Measurements from ENCODE around the gene SMARCAL1.
"Not testable (repeated sequence)": the region's sequence is repeated elsewhere in the genome, so short reads cannot be mapped to it uniquely, and the experiment has no call there.

Gene SMARCAL1

DNA sequence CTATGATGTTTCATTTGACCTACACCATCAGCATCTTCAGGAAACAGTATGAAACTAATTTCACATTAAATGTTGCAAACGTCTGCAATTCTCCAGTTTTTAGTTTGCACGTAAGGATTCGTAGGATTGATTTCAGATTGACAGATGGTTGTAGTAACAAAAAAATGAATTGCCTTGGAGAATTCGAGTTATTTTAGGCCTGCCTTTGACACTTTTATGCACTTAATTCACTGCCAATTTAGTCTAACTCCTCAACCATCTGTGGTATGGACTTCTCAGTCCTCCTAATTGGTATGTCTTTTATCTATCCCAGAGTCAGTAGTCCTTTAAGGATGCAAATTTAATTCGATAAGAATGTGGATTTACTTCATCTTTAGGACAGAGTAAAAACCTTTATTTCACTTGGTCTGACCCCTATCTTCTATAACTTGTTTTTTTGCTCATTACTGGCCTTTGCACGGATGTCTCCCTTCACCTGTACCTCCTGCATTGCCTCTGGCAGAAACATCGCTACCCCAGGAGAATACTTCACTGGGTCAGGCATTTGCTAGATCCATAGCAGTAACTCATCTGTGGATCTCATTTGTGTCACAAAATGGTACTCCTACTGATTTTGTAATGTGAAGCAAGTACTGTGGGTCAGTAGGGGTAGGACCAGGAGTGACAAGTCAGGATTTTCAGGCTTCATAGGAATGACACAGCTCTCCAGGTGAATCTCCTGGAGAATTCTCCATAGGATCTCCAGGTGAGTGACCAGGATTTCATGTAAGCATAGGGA is 90.3 kb downstream of the SMARCAL1 start:
- no peak for DNase-seq (ENCODE audit: low spot score)

DNA sequence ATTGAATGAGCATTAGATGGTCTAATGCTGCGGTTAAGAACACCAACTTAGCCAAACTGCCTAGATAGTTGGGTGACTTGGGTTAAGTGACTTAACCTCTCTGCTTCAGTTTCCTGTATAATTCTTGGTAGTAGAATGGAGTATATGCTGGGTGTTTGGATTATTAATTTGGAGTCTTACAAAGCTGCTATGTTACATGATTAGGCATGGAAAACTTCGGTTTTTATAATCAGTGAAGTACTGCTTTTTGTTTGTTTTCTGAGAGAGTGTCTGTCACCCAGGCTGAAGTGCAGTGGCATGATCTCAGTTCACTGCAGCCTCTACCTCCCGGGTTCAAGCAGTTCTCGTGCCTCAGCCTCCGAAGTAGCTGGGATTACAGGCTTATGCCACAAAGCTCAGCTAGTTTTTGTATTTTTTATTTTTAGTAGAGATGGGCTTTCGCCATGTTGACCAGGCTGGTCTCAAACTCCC is 90.9 kb downstream of the SMARCAL1 start:
- DNase-seq (ENCODE audit: low spot score) = no peak

DNA sequence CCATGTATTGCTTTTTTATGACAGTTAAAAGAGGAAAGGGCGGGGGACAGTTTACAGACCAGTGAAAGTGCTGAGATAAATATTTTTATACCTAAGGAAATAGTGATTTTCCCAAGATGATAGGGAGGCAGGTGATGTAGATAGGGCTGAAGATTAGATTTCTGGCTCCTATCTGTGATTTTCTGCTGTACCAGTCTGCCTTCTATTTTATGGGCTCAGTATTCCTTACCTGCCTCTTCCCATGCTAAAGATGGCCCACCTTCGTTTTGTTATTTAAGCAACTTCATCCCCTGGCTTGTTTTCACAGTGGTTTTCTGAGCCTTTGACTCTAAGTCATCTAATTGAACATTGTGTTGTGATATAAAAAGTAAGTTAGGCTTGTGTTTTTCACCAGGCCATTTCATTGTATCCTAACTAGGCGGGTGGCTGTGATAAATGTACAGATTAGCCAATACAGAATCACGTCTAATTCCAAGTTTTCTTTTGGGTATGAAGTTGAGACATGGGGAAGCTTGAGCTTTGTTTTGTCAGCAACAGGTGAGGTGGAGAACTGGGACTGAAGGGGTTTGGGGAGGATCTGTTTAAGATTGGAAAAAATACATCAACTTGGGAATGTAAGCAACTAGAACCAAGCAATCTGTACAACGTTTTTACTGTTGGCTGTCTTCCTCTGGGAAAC is 91.6 kb downstream of the SMARCAL1 start:
- DNase-seq (ENCODE audit: low spot score) = no peak

DNA sequence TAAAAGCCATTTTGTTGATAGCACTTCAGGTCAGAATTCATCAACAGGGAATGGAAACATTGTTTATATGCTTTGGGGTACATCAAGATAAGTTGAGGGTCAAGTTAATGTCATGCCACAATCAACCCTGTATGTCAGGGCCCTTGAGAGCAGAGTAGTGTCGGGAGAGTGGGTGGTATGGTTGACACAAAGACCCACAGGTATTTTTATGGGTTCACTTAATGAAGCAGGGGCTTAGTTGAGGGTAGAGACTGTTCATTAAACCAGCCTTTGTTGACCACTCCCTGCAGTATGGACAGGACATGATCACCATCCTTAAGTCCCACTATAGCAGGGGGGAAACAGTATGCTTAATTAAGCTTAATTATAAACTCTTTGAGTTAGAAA is 92.1 kb downstream of the SMARCAL1 start:
- no peak for DNase-seq (ENCODE audit: low spot score)

DNA sequence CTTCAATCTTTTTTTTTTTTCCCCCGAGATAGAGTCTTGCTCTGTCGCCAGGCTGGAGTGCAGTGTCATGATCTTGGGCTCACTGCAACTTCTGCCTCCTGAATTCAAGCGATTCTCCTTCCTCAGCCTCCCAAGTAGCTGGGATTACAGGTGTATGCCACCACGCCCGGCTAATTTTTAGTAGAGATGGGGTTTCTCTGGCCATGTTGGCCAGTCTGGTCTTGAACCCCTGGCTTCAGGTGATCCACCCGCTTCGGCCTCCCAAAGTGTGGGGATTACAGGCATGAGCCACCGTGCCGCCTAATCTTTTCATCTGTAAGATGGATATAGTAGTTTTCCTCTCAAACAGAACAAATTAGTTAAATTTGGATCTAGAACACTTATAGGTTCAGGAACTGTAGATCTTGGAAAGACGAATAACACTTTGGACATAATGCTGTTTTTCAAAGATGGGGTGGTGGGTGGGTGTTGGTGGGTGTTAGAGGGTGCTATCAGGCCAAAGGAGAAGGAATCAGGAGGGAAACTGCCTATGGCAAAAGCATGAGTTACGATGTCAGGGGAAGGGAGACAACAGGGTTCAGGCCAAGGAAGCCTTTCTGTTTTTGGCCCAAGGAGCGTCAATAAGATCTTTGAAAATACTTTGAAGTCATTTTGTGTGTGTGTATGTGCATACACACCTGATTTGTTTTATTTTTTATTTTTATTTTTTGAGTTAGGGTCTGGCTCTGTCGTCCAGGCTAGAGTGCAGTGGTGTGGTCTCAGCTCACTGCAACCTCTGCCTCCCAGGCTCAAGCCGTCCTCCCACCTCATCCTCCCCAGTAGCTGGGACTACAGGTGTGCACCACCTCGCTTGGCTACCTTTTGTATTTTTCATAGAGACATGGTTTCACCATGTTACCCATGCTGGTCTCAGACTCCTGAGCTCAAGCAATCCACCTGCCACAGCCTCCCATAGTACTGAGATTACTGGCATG is 93.1 kb downstream of the SMARCAL1 start:
- no peak for DNase-seq (ENCODE audit: low spot score)

DNA sequence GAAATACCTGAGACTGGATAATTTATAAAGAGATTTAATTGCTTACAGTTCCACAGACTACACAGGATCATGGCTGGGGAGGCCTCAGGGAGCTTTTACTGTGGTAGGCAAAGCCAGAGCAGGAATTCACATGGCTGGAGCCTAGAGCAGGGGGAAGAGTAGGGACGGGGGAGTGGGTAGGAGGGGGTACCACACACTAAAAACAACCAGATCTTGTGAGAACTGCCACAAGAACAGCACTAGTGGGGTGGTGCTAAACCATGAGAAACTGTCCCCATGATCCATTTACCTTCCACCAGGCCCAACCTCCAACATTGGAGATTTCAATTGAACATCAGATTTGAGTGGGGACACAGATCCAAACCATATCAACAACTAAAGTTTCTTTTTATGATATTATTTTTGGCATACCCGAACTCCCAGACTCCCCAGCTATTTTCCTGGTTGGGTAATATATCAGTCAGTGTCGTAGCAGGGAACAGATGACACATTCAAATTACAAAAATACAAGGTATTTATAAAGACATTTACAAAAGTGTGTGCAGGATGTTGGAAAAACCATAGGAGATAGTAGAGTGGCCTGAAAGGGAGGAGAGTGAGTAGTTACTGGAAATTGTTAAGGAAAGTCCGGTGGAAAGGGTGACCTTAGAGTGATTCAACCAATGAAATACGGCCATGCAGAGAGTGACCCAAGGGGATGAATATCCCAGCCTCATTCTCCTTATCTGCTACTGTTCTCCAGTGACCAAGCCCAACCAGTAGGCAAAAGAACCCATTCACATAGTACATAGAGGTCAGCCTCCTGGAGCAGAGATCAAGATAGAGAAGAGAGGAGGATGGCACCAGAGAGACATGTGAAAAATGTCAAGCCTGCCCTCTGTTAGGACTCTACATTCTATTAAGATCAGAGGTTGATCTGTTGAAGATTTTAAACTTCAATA is 95.2 kb downstream of the SMARCAL1 start:
- DNase-seq (ENCODE audit: low spot score) = no peak

DNA sequence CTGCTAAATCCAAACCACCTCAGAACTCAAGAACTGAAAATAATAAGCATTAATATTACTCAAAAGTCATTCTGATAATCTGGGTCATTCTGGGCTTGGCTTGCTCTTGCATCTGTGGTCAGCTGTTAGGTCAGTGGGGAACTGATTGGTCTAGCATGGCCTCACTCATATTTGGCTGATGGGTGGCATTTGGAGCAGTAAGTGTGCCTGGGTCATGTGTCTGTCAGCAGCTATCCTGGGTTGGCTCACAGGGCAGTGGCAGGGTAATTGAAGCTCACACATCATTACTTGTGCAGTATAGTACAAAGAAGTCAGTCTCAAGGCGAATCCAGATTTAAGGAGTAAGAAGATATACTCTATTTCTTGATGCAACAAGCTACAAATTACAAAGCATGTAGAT is 95.9 kb downstream of the SMARCAL1 start:
- DNase-seq (ENCODE audit: low spot score) = no peak

DNA sequence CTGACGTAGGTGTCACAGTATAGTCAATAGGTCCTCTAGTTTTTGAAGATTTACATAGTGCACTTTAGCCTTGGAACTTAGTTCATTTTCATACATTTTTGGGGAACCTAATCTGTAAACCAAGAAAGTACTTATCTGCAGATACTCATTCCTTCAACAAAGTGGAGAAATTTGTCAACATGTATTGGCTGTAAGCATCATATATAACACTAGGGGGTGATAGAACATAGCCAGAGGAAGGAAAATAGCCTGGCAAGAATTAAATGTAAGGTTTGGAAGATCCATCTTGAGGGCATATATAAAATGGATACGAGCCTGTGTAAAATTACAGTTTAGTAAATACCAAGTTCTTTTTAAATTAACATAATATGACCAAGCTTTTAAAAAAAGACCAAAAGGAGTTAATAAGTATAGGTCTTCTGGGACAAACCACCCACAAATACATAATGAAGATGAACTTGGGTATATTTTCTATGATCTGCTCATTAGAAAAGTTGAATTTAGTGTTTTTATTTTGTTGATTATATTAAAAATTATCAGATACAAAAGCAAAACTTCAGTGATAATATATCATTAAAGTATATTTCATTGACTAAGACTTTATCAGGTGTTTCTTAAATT is 104.6 kb downstream of the SMARCAL1 start:
- DNase-seq (ENCODE audit: low spot score) = peak; percentile 15

DNA sequence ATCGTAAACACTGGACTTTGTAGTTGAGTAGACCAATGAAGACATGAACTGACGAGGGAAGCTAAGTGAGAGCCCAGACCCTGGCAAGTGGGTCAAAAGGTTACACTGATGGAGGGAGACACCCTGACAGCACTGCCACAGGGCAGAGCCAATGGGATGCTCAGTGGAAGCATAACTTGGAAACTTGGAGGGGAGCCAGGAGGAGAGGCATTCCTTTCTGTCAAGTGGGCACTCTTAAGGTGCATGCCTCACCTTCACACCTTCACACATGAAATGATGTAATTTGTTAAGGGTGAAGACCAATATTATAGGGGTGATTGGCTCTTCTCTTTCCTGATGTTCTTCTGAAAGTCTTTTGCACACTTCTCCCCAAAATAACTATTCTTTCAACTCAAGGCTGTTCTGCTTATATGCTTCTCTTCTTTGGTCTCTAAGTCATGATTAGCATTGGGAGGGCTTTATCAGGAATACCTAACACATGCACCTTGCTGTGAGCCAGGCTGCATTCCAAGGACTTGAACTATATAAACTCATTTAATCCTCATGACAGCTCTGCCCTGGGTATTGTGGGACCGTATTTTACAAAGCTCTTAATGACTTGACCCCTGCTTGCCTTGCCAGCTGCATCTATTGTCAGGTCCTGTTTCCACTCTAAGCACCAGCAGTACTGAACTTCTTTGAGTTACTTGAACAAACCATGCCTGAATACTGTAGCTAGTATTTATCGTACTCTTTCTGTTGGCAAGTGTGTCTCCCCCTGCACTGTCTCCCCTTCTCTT is 105.4 kb downstream of the SMARCAL1 start:
- DNase-seq (ENCODE audit: low spot score) = no peak

DNA sequence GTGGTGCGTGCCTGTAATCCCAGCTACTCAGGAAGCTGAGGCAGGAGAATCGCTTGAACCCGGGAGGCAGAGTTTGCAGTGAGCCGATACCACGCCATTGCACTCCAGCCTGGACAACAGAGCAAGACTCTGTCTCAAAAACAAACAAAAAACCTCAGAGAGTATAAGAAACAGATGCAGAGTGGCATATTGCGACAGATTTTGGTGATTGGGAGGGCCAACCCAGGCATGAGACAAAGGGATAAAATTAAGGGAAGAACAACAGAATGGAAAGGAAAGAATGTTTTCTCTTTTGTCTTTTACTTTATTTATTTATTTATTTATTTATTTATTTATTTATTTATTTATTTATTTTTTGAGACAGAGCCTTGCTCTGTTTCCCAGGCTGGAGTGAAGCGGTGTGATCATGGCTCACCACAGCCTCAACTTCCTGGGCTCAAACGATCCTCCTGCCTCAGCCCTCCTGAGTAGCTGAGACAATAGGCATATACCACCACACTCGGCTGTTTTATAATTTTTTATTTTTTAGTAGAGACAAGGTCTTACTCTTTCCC is 106.4 kb downstream of the SMARCAL1 start:
- not testable (repeated sequence) for DNase-seq (ENCODE audit: low spot score)

DNA sequence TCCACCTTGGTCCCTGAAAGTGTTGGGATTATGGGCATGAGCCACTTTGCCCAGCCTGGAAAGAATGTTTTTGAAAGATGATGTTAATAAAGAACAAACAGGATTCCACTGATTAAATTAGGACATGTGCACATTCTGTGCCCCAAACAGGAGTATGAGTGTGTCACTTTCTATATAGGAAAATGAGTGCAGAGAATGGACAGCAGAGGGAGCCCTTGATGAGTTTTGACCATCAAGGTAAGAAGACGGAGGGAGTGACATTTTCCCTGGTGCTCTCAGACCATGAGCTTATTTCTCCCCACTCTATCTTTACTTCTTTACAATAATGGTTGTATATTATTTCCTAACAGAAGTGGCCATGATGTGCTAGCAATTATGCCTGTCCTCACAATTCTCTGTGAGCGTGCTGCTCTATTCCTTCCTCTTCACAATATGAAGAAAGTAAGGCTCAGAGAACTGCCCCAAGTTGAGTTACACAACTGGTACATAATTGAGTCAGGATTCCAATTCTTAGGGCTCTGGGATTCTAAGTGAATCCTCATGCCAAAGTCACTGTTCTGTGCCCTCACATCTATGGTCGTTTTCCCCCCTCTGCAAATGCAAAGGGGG is 107.0 kb downstream of the SMARCAL1 start:
- peak; percentile 65 for DNase-seq (ENCODE audit: low spot score)

DNA sequence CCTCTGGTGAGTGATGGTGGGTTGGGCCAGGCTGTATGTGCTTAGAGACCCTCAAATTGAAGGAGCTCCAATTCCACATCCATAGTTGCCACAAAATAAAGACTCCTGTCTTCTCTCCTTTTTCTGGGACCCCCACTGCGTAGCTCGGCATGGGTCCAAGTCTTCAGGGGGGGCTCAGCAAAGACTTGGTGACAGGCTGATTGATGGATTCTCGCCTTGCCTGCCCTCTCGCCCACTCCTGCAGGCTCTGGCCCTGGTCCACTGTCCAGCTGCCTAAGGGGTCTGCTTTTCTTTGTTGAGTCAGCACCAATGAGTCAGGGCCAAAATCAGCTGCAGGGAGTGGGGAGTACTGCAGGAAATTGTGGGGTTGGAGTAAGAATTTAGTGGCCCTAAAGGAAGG is 107.8 kb downstream of the SMARCAL1 start:
- DNase-seq (ENCODE audit: low spot score) = no peak

DNA sequence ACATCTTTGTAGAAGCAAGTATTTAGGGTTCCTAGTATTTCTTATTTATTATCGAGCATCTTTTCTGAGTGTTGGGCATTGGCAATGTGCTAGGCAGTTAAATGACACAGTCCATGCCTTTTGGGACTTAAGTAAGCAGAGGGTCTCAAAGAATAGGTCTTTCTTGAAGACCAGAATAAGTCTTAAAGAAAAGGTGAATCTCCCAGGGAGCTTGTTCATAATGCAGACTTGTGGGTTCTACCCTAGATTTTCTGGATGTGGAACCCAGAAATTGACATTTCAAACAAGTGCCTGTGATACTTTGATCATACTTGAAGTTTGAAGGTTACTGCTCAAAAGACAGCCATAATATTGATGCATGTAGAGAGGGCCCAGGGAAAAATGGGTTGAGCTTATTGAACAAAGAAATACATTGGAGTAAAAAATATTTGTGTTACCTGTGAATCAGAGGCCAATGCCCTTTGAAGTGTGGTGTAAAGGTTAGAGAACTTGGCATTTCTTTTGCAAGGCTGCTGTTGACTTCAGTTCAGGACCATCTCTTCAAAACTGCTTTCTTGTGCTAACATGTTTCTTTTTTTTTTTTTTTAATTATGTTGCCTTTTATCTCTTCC is 110.7 kb downstream of the SMARCAL1 start:
- DNase-seq (ENCODE audit: low spot score) = no peak

DNA sequence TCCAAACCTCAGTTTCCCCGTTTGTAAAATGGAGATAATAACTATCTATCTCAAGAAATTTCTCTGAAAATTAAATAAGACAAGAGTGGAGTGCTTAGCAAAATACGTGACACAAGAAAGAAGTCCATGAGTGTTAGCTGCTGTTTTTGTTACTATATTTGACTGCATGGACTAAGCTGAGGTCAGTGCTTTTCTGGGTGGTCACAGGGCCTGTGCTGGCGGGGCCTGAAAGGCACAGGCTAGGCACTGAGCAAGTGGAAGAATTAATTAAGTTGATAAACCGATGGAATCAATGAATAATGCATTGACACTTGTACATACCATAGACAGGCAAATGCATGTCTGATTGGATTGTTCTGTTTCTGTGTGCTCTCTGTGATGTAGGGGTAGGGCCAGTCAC is 113.7 kb downstream of the SMARCAL1 start:
- DNase-seq (ENCODE audit: low spot score) = no peak

DNA sequence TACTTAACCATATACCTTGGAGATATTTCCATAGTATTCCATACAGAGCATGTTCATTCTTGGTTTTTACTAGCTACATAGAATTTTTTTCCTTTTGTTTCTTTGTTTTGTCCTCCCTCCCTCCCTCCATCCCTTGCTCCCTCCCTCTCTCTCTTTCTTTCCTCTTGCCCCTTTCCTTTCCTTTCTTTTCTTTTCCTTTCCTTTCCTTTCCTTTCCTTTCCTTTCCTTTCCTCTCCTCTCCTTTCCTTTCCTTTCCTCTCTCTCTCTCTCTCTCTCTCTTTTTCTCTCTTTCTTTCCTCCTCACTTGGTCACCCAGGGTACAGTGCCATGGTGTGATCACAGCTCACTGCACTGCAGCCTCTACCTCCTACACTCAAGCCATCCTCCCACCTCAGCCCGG is 114.7 kb downstream of the SMARCAL1 start:
- DNase-seq (ENCODE audit: low spot score) = no peak

DNA sequence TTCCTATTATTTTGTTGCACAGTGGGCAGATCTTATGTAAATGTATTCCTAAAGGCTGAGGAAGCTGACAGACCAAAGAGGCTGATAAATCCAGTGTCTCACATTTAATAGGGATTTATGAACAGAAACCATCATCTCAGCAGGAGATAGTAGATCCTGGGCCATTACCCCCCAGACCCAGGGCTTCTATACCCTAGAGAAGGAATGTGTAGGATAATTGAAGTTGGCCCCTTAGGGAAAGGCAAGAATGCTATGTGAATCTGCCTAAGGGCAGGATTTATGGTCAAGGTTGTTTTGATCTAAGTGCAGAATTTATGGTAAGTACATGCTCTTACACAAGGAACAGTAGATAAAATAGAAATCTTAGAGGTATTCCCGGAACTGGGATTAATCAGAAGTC is 115.3 kb downstream of the SMARCAL1 start:
- DNase-seq (ENCODE audit: low spot score) = no peak

DNA sequence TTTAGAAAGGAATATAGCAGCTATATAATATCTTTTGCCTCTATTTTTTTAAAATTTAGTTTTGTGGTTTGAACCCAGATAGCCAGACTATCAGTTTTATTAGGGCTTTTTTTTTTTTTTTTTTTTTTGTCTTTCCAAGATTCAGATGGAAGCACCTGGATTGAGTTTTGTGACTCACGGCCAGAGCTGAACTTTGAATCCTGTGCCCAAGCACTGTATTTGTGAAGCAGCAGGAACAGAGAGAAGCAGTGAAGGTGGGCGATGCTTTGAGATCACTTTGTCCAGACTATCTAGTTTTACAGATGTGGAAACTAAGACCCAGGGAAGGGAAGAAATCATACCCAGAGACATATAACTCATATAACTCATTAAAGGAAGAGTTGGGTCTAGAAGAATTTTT is 120.3 kb downstream of the SMARCAL1 start:
- DNase-seq (ENCODE audit: low spot score) = no peak

All from LoVo (cell line).